GM19438 (cell line): ENCODE measurements around the gene ABCG2.
"Not testable (repeated sequence)": the region's sequence is repeated elsewhere in the genome, so short reads cannot be mapped to it uniquely, and the experiment has no call there.

Experiments used
- ATAC-seq: cut with Tn5 transposase; IDR thresholded peaks from one replicate; pipeline ENCODE4 v1.9.1; 2021; ENCODE audit warnings: low read depth; ENCODE audit not compliant: unreplicated experiment

The ABCG2 gene

DNA sequence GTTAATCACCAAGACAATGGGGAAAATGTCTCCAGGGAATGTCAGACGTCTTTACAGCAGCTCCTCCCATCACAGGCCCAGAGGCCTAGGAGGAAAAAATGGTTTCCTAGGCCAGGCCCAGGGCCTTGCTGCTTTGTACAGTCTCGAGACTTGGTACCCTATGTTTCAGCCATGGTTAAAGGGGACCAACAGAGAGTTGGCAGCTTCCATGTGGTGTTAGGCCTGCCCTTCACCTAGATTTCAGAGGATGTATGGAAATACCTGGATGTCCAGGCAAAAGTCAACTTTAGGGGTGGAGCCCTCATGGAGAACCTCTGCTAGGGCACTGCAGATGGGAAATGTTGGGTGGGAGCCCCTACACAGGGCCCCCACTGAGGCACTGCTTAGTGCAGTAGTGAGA is 38.5 kb downstream of the ABCG2 start:
- no peak for ATAC-seq

DNA sequence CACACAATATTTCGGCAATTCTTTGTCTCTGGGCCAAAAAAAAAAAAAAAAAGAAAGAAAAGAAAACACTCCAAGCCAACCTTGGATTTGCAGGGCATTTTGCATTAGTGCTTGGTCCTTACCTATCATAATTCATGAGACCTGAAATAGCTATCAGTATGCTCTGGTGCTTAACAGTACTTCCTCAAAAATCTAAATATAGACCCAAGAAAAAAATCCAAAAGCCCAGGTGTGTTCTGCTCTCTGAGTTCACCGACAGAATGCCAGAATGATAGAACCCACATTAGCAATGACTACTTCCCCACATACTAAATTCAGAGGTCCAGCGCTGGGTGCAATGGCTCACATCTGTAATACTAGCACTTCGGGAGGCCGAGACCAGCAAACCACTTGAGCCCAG is 42.9 kb downstream of the ABCG2 start:
- ATAC-seq = no peak

- ATAC-seq = no peak
Observed at GRCh38 chr4:88112856-88113255, 45.6 kb downstream of the ABCG2 start.

- ATAC-seq = no peak
Observed at GRCh38 chr4:88110826-88111225, 47.6 kb downstream of the ABCG2 start.

DNA sequence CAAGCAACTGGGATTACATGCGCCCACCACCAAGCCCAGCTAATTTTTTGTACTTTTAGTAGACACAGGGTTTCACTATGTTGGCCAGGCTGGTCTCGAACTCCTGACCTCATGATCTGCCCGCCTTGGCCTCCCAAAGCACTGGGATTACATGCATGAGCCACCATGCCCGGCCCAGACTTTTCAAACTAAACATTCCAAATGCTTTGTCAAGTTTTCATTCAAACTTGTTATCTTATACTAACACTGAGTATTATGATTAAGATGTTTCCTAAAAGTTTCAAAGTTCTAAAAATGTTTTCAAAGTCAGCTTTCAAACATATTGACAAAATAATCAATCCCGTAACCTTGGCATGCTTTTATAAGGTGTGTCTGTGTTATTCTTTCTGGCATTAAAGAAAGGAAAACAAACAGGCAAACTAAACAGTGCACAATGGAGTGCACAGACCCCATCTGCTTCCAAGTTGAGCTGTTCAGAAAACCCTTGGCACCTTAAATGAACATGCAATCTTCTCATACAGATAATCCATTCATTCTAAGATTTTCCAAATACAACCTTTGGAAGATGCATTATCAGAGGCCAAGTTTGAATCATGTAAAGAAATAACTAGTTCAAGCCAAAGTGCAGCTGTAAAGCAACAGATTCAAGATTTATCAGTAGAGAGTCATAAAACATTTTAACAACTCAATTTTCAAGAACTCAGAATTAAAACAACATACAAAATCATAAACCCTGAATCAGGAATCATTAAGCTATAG is 49.1 kb downstream of the ABCG2 start:
- no peak for ATAC-seq

DNA sequence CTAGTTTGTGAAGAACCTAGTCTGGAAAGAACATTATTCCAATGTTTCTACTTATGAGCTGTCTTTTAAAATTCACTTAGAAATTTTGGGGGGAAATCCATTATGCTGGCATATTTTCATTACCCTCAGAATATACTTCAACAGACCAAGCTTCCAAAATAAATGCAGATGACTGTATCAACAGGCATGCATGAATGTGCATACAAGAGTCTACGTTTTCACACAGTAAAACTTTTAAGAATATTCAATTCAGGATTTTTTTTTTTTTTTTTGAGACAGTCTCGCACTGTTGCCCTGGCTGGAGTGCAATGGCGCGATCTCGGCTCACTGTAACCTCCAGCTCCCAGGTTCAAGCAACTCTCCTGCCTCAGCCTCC is 49.7 kb downstream of the ABCG2 start:
- no peak for ATAC-seq

DNA sequence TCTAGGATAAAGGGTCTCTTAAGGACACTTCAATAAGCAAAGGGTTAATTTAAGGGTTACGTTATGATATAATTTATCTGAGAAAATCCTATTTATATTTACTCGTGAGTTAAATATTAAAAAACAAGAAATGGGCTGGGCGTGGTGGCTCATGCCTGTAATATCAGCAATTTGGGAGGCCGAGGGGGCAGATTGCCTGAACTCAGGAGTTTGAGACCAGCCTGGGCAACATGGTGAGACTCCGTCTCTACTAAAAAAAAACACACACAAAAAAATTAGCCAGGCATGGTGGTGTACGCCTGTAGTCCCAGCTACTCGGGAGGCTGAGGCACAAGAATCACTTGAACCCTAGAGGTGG is 50.4 kb downstream of the ABCG2 start:
- not testable (repeated sequence) for ATAC-seq

DNA sequence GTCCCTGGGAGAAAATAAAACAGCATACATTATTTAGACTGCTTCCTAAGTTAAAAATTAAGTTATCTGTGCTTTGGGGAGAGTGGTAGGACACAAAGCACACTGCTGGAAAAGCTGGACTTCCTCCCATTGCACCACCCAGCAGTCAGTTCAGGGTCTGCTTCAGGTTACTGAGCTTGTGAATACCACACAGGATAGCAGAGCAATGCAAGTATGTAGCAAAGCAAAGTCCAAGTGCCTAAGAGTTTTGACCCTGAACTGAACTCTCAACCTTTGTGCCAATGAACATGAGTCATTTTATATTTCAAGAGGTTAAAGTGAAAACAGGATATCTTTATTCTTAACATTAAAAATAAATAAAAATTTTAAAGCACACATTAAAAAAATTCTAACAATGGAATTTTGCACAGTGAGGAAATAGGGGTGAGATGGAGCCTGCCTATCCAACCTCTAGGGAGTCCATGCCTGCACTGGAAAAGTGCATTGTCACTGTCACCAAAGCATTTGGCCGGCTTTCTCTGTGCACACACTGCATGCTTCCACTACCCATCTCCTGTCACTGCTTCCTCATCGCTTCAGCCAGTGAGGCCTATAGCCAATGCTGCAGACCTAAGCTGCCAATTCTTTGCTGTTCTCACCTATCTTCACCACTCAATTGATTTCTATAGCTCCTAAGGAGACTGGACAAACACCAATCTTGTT is 50.9 kb downstream of the ABCG2 start:
- no peak for ATAC-seq

DNA sequence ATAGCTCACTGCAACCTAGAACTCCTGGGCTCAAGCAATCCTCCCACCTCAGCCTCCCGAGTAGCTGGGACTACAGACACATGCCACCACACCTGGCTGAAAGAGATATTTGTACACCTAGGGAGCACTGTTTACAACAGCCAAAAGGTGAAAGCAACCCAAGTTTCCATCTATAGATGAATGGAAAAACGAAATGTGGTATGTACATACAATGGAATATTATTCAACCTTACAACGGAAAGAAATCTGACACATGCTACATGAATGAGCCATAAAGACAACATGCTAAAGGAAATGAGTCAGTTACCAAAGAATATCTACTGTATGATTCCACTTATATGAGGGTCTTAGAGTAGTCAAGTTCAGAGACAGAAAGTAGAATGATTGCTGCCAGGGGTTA is 52.2 kb downstream of the ABCG2 start:
- ATAC-seq = no peak

DNA sequence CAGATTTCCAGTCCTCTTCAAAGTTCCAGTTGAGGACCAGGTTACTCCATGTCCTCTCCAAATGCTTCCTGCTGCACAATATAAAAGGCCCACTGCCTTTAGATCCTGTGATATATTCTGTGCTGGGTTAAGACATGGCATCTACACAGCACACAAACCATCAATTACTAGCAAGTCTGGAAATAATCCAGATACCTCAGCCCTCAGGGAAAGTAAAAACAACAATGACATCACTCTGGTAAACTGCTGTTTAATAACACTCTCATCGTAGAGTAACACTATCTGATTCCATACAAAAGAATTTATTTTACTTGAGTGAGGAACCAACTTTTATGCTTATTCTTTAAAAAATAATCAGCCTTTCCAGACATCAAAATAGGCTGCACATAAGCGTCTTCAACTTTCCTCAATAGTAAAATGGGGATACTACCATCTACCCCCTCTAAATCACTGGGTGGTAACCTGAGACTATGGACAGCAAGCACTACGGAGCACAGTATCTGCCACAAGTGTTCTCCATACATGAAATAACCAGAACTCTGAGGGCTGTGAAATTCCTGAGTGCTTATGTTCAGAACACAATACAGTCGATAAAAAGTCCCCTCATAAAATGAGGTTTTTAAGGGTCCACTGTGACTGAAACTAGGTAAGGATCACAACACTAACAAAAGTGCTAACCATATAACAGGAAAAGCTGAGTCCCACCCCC is 53.4 kb downstream of the ABCG2 start:
- ATAC-seq = no peak

- no peak for ATAC-seq
Observed at GRCh38 chr4:88102026-88102425, 56.4 kb downstream of the ABCG2 start.

DNA sequence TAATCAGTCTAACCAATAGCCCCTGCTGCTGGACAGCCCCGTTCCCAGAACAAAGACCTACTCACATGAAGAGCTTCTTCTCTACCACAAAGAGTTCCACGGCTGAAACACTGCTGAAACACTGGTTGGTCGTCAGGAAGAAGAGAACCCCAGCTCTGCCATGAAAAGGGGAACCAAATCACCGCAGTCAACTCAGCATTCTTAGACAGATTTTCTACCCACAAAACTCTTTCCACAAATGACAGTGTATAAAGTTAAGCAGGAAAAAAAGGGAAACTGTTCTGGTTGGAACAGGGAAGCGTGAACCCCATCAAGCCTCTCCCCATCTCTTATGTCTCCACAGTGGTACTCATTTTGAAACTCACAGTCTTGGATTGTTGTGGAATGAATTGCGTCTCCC is 57.3 kb downstream of the ABCG2 start:
- ATAC-seq = no peak

DNA sequence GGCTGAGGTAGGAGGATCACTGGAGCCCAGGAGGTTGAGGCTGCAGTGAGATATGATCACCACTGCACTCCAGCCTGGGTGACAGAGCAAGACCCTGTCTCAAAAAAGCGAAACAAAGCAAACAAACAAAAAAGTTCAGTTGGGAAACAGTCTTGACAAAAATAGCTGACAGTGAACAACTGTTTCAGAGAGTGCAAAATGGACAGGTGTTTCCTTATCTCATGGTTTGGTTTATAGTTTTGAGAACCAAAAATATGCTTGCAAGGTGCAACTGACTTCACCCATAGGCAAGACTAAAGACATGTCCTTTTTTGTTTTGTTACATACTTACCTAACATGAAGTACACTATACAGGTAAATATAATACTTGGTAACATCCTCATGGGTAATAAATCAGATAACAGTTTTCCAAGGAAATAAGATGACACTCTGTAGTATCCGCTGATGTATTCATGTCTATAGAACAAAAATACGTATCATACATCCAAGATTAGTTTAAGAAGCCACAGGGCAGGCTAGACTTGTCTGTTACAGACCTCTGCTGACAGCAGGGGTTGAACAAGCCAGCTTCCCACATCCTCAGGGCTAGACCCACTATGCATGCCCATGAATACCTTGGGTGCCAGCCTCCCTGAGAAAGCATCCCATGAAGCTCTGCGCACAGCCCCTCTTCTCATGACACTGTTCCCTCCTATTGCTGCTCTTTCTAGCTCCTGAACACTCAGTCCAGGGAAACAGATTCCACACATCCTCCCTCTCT is 59.3 kb downstream of the ABCG2 start:
- no peak for ATAC-seq

DNA sequence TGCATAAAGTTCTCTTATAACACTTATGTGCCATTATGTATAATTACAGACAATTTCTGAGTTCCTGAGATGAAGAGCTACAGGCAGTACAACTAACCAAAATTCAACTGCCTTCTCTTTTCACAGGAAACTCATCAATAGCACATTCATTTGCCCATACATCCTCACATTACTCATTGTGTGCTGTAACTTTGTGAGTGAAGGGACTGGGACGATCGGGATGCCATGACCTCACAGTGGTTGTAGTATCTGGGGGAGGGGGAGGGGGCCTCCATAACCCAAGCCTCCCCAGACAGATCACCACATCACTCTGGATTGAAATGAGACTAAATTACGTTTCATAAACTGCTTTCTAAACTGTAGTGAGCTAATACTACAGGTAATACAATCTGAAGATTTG is 60.7 kb downstream of the ABCG2 start:
- ATAC-seq = no peak

DNA sequence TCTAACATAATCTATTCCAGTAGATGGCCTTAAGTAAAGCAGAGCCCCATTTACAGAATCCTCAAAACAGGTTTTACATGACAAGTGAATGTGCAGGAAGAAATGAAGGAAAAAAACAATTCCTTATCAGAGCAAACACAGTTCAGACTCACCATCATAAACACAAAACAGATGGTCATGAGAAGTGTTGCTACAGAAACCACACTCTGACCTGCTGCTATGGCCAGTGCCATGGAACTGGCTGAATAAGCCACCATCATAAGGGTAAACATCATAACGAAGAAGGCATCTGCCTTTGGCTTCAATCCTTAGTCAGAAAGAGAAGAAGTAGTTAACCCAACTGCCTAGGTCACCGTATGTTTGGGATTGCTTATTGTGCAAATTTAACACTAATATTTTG is 61.1 kb downstream of the ABCG2 start:
- no peak for ATAC-seq

GRCh38 chr4:88093874-88094273 is 64.6 kb downstream of the ABCG2 start:
- no peak for ATAC-seq

DNA sequence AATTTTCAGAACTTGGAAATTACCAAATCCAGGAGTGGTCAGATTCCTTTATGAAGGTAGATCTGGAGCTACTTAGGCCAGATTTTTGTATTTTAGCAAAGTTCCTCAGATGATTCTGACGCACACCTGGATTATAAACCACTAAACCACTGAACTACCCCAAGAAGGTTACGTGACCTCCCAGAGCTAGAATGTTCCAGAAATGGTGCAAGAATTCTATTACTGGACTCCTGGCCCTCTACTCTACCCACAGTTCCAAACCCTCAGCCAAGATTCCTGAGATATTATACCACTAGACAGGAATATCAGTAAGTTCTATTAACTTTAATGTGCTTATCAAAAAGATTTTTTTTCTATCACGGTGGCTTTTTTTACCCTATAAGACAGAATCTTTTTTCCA is 67.1 kb downstream of the ABCG2 start:
- no peak for ATAC-seq

- no peak for ATAC-seq
Observed at GRCh38 chr4:88090898-88091297, 67.5 kb downstream of the ABCG2 start.

GRCh38 chr4:88087004-88087403 is 71.4 kb downstream of the ABCG2 start:
- ATAC-seq = no peak

DNA sequence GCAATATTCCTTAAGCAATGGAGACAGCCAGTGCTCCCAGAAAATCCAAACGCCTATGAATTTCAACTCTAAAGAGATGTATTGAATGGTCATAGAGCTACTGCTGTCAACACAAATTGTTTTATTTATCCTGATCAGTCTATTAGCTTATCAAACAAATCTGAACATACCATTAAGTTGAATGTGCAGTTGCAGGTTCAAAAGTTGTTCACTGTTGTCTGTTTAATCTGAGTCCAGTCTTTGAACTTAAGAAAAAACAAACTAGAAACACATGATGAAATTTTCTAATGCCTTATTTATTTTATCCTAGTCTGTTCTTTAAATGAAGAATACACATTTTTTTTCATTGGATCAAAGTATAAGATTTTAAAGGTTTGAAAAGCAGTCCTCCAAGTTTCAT is 77.8 kb downstream of the ABCG2 start:
- ATAC-seq = no peak

DNA sequence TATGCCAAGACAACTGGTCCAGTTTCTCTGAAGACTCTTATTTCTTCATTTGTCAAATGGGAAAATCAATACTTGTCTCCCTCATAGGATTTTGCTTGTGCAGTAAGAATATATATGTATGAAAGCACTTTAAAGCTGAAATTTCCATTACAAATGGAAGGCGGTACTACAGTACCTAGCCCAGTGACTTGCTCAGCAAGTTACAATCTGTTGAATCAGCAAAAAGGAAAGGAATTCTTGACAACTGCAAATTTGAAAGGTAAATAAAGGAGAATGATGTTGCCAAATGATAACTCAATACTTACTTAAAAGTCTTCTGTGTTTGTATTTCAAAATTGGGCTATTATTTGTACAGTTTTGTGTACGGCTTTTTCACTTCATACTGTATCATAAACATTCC is 79.9 kb downstream of the ABCG2 start:
- ATAC-seq = no peak
